Stimulated activated CD8-positive, alpha-beta memory T cell treated with anti-CD3 and anti-CD28 coated beads, Interleukin-4, amount 100 ng/mL, for 24 hours (primary cell): ENCODE measurements around the gene PRKACA.

Experiments
- DNase-seq: peaks from one replicate; pipeline ENCODE4 v3.0.0-alpha.2; 2020; ENCODE audit warnings: low read depth

PRKACA gene

DNA sequence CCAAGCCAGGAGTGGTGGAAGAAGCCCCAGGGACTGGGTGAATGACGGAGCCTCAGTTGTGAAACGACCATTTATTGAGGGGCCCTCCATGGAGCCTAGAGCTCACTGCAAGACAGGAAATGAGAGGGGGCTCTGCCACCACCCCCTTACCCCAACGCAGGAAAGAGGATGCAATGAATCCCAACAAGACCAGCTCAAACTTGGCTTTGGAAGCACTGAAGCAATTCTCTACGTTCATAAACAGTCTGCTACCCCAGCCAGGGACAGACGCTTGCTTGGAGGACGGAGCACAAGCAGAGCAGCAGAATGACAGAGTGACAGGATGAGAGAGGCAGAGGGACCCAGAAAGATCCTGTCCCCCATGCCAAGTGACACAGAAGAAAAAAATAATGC is 1.0 kb downstream of the PRKACA start:
- no peak for DNase-seq

DNA sequence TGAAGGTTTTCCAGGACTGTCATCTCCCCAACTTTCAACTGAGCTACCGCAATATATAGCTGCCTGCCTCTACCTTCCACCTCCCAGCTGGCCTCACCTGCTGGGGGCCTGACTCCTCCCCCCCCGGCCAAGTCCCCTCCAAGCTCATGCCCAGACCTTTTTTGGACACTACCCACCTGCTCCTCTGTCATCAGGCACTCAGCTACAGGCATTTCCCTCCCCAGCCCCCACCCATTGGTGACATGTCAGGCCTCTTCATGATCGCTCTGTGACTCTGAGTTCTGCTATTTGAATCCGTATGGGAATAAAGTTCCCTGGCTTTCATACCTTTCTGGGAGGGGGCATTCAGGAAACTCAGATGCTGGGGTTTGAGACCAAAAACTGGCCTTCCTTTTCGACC is 1.8 kb downstream of the PRKACA start:
- DNase-seq = no peak

DNA sequence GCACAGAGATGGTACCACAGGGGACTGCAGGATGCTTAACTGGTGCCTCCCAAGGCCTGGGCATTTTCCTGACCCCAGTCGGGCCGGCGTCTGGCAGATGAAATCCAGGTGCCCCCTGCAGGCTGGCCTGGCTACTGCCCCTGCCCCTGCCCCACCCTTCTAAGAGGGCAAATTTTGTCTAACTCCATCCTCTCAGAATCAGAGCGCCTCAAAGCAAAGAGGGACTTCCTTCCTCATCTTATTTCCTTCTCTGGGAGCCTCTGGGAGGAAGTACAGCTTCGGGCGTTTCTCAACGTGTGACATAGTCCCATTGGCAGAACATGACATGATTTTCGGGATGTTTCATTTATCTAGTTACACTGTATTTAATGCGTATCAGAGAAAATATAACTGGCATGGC is 2.7 kb downstream of the PRKACA start:
- DNase-seq = peak; percentile 38

DNA sequence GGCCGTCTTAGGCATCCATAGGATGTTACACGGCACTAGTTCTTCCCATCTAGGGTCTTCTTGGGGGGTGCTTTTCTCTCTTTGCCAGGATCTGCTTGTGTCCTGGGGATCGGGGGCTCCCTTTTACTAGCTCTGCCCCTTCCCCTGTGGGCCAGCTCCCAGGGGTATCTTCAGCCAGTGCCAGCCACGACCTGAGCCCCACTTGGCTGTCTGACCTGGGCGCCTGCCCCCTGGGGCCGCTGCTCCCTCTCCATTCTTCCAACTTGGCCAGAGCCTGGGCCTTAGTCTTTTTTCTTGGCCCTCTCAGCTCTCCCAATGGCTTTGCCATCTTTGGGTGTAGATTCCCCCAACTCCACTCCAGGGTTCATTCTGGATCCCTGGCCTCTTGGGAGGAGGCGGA is 3.1 kb downstream of the PRKACA start:
- no peak for DNase-seq

DNA sequence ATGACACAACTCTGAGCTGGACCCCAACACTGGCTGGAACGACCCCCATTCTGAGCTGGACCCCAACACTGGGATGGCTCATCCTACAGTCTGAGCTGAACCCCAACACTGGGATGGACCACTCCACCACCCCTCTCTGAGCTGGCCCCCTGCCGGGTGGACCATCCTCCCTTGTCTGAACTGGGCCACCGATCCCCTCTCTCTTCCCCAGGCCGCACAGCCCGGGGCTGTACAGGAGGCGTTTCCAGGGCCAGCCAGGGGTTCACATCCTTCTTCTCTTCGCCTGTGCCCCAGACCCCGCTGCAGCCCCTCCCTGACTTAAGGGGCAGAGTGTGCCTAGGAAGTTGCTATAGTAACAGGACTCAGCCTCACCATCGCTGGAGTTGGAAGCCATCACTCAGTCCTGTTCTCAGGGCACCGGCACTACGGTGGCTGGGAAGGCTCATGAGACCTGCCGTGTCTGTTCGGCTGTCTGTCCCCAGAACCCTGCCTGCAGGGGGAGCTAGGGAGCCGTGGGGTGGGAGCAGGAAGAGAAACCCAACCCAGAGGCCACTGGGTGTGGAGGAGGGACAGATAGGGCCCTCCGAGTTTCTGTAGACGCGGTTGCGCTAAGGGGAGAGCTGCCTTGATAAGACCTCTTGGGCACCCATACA is 3.7 kb downstream of the PRKACA start:
- DNase-seq = no peak

DNA sequence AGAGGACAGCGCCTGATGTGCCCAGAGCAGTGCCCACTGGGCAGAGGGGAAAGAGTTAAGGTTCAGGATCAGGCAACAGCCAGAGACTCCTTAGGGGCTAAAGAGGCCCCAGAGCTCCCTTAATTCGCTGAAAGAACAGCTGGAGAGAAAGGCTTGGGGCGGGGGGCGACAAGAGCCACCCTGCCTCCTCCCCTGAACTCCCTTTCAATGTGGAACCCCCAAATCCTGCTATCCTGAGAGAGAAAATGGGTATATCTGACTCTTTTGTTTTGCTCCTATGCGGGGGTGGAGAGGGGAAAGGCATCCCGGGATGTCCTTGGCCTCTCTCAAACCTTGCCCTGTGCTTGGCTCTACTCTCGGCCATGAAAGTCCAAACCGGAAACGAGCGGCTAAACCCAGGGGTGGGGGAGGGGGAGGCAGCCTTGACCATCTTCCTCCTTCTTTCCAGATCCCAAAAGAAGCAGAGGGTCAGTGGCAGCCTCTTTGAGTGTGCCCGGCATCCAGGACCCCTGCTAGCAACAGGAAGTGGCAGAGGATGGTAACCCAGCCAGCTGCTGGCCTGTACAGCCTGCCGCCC is 4.7 kb downstream of the PRKACA start:
- DNase-seq = no peak

DNA sequence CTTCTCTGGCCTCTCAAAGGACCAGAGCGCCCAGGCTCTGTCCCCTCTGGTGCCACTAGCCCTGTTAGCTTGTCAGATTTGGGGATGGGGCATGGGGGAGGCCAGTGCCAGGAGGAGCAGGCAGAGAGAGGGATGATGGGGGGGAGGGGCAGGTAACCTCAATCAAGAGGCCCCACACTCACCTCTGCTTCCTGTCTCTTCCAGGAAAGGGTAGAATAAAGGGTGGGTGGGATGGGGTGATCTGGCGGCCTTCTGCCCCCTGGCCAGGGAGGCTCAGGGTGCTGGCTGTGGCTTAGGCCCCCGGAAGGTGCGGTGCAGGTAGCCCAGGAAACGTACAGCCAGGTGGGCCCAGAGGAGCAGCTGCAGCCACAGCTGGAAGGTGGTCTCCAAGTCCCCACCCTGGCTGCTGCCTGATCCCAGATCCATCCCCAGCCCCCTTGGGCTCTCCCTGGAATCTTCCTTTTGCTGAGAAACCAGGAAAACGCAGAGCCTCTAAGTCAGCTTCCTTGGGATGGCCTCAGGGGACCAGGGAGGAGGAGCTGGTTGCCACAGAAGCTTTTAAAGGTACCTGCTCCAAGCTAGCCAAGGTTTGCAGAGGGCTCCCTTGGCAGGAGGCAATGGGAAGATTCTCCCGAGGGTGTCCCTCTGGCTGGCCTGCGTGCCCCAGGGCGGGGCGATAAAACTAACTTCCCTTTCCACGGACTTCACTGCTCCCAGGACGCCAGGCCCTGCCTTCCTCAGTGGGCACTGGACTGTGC is 5.3 kb downstream of the PRKACA start:
- DNase-seq = no peak

DNA sequence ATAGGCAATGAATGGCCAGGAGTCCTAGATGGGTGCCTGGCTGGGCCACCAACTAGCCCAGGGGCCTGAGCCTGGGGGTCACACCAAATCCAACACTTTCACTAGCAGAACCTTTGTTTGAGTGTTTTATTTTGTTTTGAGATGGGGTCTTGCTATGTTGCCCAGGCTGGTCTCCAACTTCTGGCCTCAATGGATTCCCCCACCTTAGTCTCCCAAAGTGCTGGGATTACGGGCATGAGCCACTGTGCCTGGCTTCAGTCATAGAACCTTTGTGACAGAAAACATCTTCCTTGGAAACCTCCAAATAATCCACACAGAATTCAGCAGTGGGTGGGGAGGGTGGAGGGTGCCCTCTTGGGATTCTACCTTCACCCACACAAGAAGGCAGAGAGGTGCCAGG is 6.1 kb downstream of the PRKACA start:
- no peak for DNase-seq

DNA sequence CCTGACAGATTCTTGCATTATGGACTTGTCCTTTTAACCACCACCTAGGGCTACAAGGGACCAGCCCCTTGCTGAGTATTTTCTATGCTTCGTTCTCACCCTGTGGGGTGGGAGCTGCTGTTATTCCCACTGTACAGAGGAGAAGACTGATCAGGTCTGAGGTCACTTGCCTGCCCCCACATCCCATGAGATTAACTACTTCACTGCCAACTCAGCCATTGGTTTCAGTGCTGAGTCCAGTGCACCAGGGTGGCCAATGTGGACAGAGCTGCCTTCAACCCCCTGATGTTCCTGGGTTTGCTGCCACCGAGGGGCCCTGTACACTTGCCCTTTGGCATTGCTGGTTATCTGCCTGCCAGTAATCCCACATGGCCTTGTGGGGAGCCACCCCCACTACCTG is 6.9 kb downstream of the PRKACA start:
- no peak for DNase-seq

DNA sequence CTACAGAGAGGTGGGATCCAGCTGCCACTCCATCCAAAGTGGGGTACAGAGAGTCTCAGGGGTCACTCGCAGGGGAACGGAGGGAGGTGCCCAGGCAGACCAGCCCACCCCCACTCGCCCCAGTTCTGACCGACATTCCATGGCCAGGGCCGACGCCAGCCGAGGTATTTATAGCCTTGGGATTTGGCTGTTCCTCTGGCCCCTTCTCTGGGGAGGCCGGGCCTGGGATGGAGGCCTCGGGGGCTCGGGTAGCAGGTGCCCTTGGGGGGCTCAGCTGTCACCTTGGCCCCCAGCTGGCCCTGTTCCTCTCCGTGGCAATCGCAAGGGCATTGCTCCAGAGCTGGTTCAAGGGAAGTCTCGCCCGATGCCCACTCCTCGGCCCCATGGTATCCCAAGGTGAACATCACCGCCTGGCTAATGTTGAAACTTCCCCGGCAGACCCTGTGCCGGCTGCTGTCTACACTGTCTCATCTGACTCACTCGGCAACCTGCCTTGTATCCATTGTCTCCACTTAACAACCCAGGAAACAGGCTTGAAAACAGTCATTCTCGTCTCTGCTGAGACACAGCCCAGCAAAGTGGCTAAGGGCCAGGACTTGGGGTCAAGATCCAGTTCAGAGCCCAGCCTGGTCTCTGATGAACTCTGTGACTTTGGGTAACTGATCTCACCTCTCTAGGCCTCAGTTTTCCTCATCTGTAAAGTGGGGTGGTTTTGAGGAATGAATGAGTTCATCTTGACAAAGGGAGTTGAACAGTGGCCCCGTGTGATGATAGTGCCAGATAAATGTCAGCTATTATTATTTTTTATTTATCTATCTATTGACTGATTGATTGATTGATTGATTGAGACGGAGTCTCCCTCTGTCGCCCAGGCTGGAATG is 9.7 kb downstream of the PRKACA start:
- DNase-seq = no peak

DNA sequence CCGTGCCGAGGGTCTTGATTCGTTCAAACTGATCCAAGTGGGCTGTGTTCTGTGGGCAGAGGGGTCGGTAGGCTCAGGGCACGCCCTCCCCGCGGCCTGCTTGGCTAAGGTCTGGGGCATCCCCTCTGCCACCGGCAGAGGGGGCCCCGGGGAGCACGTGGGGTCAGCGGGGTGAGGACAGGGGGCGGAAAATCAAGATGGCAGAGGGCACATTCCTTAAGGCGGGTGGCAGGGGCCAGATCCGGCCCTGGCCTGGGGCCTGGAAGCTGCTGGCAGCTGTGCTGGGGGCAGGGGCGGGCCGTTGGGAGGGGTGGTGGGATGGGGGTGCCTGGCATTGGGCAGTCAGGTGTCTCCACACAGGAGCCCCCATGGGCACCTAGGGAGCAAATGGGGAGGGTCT is 10.7 kb downstream of the PRKACA start:
- no peak for DNase-seq

DNA sequence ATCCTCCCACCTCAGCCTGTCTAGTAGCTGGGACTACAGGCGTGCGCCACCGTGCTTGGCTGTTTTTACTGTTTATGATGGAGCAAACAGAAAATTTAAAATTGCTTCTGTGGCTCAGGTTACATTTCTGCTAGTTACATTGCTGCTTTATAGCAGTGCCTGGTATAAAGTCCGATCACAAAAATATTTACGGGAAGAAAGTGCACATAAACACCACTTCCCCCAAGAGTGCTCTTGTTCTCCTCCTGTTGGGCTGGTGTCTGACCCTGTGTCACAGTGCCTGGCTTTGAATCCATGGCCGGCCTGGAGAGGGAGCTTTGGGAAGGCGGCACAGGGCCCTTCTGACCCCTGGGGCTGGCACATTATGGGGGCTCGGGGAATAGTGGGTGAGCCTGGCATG is 11.9 kb downstream of the PRKACA start:
- no peak for DNase-seq

DNA sequence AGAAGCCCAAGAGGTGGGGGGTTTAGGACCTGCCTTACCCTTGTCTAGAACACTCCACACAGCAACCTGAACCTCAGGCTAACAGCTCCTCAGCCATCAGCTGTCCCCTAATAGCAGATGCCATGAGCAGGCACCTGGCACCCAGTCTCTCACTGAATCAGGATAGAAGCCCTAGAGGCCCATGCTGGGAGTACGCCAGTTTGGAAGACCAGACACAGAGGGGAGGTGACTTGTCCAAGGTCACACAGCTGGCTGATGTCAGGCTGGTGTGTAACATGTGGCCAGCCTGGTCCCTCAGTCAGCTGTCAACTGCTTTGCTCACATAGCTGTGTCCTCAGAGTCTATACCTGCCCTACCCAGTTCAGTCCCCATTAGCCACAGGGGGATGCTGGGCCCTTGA is 14.3 kb downstream of the PRKACA start:
- no peak for DNase-seq

DNA sequence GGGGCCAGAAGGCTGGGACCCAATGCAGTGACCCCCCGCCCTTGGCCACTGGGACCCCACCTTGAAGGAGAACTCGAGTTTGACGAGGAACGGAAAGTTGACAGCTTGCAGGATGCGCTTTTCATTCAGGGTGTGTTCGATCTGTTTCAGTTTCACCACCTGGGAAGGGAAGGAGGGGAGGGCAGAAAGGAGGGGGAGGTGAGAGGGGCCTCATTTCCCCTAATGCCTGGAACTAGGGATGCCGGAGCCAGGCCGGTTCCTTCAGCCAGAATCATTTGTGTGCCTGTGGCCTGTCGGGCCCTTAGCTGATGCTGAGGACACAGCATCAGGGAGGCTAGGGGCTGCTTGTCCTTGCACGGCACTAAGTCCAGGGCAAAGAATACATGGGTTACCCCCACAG is 14.8 kb downstream of the PRKACA start:
- no peak for DNase-seq

DNA sequence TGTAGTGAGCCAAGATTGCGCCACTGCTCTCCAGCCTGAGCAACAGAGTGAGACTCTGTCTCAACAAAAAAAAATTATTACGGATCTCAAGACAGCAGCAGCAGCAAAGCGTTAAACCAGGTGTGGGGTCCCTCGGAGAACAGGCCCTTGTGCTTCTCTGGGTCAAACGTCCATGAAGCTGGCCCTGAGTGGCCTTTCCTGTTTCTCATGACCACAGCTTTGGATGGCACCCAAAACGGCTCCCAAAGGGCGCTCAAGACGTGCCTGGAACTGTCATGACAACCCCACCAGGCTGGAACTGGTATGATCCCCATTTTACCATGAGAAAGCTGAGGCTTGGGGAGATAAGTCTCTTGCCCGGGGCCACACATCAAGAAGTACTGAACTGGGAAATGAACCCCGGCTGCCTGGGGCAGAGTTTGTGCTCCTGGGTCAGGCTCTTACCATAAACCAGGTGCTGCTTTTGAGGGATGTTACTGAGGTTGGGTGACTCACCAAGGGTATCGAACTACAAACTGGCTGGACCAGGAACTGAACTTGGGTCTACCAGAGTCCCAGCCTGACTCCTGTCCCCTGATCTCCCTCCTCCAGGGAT is 15.4 kb downstream of the PRKACA start:
- DNase-seq = no peak

DNA sequence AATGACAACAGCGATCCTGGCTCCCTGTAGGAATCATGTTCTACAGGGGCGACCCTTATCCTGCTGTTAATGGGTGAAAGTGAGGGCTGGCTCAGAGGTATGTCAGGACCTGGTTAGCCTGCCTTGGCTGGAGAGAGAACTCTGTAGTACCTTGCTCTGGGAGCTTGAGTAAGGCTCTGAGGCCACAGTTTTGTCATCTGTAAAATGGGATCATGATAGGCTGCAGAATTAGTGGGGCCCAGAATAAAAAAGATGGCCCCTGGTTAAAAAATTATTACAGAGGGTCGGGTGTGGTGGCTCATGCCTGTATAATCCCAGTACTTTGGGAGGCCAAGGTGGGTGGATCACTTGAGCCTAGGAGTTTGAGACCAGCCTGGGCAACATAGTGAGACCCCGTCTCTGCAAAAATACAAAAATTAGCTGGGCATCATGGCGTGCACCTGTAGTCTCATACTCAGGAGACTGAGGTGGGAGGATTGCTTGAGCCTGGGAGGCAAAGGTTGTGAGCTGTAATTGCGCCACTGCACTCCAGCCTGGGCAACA is 16.5 kb downstream of the PRKACA start:
- no peak for DNase-seq

DNA sequence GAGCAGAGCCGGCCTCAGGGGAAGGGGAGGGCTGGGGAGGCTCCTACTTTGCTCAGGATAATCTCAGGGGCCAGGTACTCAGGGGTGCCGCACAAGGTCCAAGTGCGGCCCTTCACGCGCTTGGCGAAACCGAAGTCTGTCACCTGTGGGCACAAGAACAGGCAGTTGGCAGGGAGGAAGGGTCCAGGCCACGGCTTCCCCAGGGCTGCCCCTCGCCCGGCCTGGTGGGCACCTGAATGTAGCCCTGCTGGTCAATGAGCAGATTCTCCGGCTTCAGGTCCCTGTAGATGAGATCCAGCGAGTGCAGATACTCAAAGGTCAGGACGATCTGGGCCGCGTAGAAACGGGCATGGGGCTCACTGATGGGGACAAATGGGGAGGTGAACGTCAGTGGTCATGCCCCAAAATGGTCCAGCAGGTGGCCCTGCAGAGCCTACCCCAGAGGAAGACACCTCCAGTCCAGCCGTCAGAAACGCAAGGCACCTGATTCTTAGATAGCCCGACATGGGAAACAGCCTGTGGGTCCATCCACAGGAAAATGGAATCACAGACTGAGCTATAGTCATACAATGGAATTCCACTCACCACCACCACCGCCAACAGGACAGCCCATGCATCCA is 19.9 kb downstream of the PRKACA start:
- no peak for DNase-seq

DNA sequence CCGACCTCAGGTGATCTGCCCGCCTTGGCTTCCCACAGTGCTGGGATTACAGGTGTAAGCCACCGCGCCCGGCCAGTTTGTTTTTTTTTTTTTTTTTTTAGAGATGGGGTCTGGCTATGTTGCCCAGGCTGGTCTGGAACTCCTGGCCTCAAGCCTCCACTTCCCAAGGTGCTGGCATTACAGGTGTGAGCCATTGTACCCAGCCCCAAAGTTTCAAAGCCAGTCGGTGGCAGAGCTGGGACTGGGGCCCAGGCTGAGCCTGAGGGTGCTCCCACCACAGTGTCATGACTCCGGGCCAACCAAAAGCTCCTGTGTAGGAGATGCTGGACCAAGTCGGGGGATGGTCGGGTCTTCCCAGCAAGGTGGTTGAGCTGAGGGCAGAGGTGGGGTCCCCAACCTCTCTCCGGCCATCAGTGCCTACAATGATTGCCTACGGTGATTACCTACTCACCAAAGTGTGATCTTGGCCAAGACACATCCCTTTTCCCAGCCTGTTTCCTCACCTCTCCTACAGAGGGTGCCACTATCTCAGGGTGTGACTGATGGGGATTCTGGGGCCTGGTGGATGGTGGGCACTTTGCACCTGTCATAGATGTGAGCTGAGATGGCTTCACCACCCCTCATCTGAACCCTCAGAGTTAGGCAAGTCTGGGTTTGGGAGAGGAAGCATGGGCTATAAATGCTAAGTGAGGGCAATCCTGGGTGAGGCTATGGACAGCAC is 21.1 kb downstream of the PRKACA start:
- no peak for DNase-seq

DNA sequence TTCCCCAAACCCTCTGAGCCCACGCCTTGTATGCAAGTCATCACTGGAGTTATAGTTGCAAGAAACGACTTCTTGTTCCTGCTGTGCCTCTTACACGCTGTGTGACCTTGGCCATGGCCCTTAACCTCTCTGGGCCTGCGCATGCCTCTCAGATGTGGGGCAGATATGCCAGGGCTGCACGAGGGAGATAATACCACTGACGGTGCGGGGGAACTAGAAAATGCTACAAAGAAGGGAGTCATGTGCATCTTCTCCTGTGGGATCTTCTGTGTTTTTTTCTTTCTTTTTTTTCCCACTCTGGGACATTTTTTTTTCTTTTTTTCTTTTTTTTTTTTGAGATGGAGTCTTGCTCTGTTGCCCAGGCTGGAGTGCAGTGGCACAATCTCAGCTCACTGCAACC is 22.7 kb downstream of the PRKACA start:
- no peak for DNase-seq

DNA sequence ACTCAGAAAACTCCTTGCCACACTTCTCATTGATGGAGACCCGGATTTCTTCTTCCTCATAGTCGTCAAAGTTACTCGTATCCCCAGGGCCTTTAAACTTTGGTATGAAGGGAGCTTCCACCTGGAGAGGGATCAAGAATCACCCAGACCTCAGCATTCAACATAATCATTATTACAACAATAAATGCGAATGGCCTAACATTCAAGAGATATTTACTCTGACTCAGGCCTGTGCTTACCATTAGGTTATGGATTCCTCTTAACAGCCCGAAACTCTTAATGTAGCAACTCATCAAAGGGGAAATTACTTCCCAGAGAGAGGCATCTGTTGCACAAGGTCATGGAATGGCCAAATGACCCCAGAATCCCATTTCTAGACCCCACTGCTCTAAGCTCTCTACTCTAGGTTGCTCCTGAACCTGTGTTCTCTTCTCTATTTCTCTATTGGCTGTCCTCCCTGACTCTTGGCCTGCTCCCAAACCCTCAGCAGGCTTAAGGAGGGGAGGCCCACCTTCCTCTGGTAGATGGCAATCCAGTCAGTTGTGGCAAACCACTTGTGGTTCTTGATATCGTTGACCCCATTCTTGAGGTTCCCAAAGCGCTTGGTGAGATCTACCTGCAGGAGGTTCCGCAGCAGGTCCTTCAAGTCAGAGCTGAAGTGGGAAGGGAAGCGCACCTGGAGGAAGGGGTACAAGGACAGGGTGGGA is 24.3 kb downstream of the PRKACA start:
- no peak for DNase-seq
